ENCODE data around the gene SYP.

DNA sequence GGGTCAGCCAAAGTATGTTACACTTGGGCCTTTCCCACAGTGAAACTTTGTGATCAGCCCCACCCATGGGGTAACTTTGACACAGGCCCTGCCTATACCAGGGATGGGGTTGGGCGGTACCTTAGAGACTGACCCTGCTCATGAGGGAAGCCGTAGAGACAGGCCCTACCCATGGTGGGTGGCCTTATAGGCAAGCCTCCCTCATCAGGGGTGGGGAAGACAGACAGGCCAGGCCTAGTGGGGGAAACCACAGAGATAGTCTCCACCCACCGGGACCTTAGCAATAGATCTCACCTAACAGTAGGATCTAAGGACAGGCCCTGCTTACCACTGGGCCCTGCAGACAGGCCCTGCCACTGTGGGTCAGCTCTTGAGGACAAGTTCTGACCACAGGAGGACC lies 21.5 kb downstream of the SYP start:
- TF ChIP-seq, protein P1, sequence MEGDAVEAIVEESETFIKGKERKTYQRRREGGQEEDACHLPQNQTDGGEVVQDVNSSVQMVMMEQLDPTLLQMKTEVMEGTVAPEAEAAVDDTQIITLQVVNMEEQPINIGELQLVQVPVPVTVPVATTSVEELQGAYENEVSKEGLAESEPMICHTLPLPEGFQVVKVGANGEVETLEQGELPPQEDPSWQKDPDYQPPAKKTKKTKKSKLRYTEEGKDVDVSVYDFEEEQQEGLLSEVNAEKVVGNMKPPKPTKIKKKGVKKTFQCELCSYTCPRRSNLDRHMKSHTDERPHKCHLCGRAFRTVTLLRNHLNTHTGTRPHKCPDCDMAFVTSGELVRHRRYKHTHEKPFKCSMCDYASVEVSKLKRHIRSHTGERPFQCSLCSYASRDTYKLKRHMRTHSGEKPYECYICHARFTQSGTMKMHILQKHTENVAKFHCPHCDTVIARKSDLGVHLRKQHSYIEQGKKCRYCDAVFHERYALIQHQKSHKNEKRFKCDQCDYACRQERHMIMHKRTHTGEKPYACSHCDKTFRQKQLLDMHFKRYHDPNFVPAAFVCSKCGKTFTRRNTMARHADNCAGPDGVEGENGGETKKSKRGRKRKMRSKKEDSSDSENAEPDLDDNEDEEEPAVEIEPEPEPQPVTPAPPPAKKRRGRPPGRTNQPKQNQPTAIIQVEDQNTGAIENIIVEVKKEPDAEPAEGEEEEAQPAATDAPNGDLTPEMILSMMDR (IDR thresholded peaks at IDR 0.05): no peak
- TF ChIP-seq POLR2A (IDR thresholded peaks at IDR 0.05): no peak
